Keratinocyte (primary cell): ENCODE results near the gene FCRLB.

Experiments
- CTCF ChIP-seq, 3 experiments: IDR thresholded peaks in 1 of 3; conservative IDR thresholded peaks in 1 of 3; optimal IDR thresholded peaks in 1 of 3; 2 replicates in 2 of 3; 3 replicates in 1 of 3; pipeline versions ENCODE3 to v1.5.1; 2011; ENCODE audit warnings: low read length in 3 of 3, mild to moderate bottlenecking in 3 of 3, moderate library complexity in 2 of 3, control low read depth in 1 of 3, inconsistent platforms in 1 of 3; ENCODE audit not compliant: insufficient read depth in 2 of 3; ENCODE audit errors: extremely low read depth in 1 of 3
- EZH2 ChIP-seq: IDR thresholded peaks from one replicate; pipeline ENCODE4 v1.6.1; 2012; ENCODE audit warnings: inconsistent platforms, mild to moderate bottlenecking, low read length, moderate library complexity

- TF ChIP-seq CTCF (optimal IDR thresholded peaks at IDR 0.05 in 1 of 3, IDR thresholded peaks at IDR 0.05 in 1 of 3, conservative IDR thresholded peaks at IDR 0.05 in 1 of 3; ENCODE audit: extremely low read depth in 1 of 3, insufficient read depth in 2 of 3, low read length in 3 of 3) (no peak), EZH2 (no peak)
These were observed 8.8 kb downstream of the FCRLB start for GRCh38 chr1:161730050-161730564.
